Breast epithelium (tissue), 4 donors: ENCODE results near the gene ZNF35. TPM values are rescaled to one million over a fixed set of nuclear protein-coding genes. Genes with fewer than 3 reads are reported as not detected.

Experiments
- DNase-seq, 2 donors: peaks; one replicate each; pipeline ENCODE4 v3.0.0-alpha.2; 2019; ENCODE audit warnings: low spot score in 2 of 2
- H3K27ac ChIP-seq, 2 donors: fragments of 200-600 bp; sonication (generic) in 1 of 2; one replicate each; pipeline ENCODE4 v1.5.1; 2016 to 2019; ENCODE audit warnings: mild to moderate bottlenecking in 1 of 2
- H3K27me3 ChIP-seq, 2 donors: fragments of 200-600 bp; sonication (generic) in 1 of 2; one replicate each; pipeline versions ENCODE4 v1.5.1 to v1.6.0; 2017 to 2019; ENCODE audit warnings: control low read depth in 1 of 2, mild to moderate bottlenecking in 1 of 2
- H3K36me3 ChIP-seq: fragments of 200-600 bp; one replicate; pipeline ENCODE4 v1.5.1; 2019
- H3K4me1 ChIP-seq, 2 donors: fragments of 200-600 bp; sonication (generic); one replicate each; pipeline ENCODE4 v1.5.1; 2016 to 2019; ENCODE audit warnings: control low read depth in 1 of 2
- H3K4me3 ChIP-seq, 3 donors: fragments of 200-600 bp; sonication (generic); 1 replicate in 2 of 3; 2 replicates in 1 of 3; pipeline ENCODE4 v1.5.1; 2016 to 2019; ENCODE audit warnings: mild to moderate bottlenecking in 3 of 3, moderate library complexity in 2 of 3
- H3K9me3 ChIP-seq, 2 donors: fragments of 200-600 bp; sonication (generic) in 1 of 2; one replicate each; pipeline ENCODE4 v1.5.1; 2016 to 2019; ENCODE audit warnings: control low read depth in 1 of 2
- POLR2A ChIP-seq: fragments of 450-650 bp; IDR thresholded peaks from one replicate; pipeline ENCODE4 v1.6.1; 2016; ENCODE audit warnings: antibody characterized with exemption, mild to moderate bottlenecking, moderate library complexity
- POLR2AphosphoS5 ChIP-seq, 3 donors: sonication (generic); formaldehyde crosslinking; IDR thresholded peaks; one replicate each; pipeline ENCODE4 v1.6.1; 2017; ENCODE audit warnings: antibody characterized with exemption in 3 of 3
- intact Hi-C: fragments of 100-400 bp; cut with DNase I; formaldehyde crosslinking; loops from one replicate; pipeline ENCODE4 v1.15.1; 2023; ENCODE audit warnings: low total_unique reads
- total RNA-seq, 3 donors: library from RNA; depleted of rRNA; stranded (reverse); fragments of >200 nt; gene quantifications; one replicate each; pipeline ENCODE4 v1.1.0, GENCODE V29; 2016
- TF ChIP-seq, protein P1 (sequence below), 3 donors: fragments of 450-650 bp; IDR thresholded peaks; one replicate each; pipeline ENCODE4 v1.5.1; 2016 to 2017; ENCODE audit warnings: antibody characterized with exemption in 3 of 3, mild to moderate bottlenecking in 3 of 3, moderate library complexity in 3 of 3

The ZNF35 gene
- total RNA-seq, 3 donors from 2014 or later, result 8.8 to 18.7 (median 13.1) TPM

DNA sequence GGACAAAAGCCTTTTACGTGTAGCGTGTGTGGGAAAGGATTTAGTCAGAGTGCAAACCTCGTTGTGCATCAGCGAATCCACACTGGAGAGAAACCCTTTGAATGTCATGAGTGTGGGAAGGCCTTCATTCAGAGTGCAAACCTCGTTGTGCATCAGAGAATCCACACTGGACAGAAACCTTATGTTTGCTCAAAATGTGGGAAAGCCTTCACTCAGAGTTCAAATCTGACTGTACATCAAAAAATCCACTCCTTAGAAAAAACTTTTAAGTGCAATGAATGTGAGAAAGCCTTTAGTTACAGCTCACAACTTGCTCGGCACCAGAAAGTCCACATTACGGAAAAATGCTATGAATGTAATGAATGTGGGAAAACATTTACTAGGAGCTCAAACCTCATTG is 10.5 kb downstream of the ZNF35 start:
- H3K27ac ChIP-seq, result no peak overlapping the region
- H3K27me3 ChIP-seq, result no peaks in the 10 kb centered on the region
- peaks cover 41 to 42% of the 10 kb centered on the region in 2 donors for H3K9me3 ChIP-seq
- H3K36me3 ChIP-seq, result peaks cover 24% of the 10 kb centered on the region
- intact Hi-C loops, result no loop called here
- no peak for TF ChIP-seq POLR2AphosphoS5 (IDR thresholded peaks at IDR 0.05)
- TF ChIP-seq POLR2A, result no peak
- TF ChIP-seq, protein P1, sequence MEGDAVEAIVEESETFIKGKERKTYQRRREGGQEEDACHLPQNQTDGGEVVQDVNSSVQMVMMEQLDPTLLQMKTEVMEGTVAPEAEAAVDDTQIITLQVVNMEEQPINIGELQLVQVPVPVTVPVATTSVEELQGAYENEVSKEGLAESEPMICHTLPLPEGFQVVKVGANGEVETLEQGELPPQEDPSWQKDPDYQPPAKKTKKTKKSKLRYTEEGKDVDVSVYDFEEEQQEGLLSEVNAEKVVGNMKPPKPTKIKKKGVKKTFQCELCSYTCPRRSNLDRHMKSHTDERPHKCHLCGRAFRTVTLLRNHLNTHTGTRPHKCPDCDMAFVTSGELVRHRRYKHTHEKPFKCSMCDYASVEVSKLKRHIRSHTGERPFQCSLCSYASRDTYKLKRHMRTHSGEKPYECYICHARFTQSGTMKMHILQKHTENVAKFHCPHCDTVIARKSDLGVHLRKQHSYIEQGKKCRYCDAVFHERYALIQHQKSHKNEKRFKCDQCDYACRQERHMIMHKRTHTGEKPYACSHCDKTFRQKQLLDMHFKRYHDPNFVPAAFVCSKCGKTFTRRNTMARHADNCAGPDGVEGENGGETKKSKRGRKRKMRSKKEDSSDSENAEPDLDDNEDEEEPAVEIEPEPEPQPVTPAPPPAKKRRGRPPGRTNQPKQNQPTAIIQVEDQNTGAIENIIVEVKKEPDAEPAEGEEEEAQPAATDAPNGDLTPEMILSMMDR (IDR thresholded peaks at IDR 0.05), result no peak
- H3K4me3 ChIP-seq, result no peak overlapping the region
- H3K4me1 ChIP-seq, result no peaks in the 10 kb centered on the region
- no peak for DNase-seq

DNA sequence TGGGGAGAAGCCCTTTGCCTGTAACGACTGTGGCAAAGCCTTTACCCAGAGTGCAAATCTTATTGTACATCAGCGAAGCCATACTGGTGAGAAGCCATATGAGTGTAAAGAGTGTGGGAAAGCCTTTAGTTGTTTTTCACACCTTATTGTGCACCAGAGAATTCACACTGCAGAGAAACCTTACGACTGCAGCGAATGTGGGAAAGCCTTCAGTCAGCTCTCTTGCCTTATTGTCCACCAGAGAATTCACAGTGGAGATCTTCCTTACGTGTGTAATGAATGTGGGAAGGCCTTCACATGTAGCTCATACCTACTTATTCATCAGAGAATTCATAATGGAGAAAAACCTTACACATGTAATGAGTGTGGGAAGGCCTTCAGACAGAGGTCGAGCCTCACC is 10.9 kb downstream of the ZNF35 start:
- no peak overlapping the region for H3K27ac ChIP-seq
- H3K4me3 ChIP-seq, result no peak overlapping the region
- no peaks in the 10 kb centered on the region for H3K4me1 ChIP-seq
- intact Hi-C loops, result no loop called here
- H3K9me3 ChIP-seq, result peaks cover 41 to 42% of the 10 kb centered on the region in 2 donors
- H3K27me3 ChIP-seq, result no peaks in the 10 kb centered on the region
- no peak for DNase-seq
- peaks cover 24% of the 10 kb centered on the region for H3K36me3 ChIP-seq
- TF ChIP-seq POLR2AphosphoS5 (IDR thresholded peaks at IDR 0.05) (no peak), POLR2A (no peak)
- TF ChIP-seq, protein P1 (IDR thresholded peaks at IDR 0.05), result no peak

DNA sequence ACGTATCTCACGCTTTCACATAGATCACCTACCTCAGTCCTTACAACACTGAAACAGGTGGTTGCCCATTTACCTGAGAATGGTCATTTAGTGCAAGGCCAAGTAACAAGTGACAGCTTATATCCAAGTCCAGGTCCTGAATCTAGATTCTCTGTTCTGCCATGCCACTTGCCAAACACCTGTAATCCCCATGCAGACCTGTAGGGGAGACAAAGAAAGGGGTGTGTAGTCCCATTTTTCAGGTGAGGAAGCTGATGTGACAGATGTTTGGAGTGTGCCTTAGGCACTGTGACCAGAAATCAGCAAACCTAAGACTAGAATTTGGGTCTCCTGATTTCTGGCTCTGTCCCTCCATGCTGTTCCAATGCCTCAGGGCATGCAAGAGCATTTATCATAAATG is 12.7 kb downstream of the ZNF35 start:
- peaks cover 41 to 42% of the 10 kb centered on the region in 2 donors for H3K9me3 ChIP-seq
- intact Hi-C loops, result no loop called here
- TF ChIP-seq, protein P1 (IDR thresholded peaks at IDR 0.05), result no peak
- TF ChIP-seq POLR2AphosphoS5 (IDR thresholded peaks at IDR 0.05) (no peak), POLR2A (no peak)
- no peaks in the 10 kb centered on the region for H3K27me3 ChIP-seq
- peaks cover 24% of the 10 kb centered on the region for H3K36me3 ChIP-seq
- no peak overlapping the region for H3K4me3 ChIP-seq
- H3K27ac ChIP-seq, result no peak overlapping the region
- no peak for DNase-seq
- no peaks in the 10 kb centered on the region for H3K4me1 ChIP-seq

DNA sequence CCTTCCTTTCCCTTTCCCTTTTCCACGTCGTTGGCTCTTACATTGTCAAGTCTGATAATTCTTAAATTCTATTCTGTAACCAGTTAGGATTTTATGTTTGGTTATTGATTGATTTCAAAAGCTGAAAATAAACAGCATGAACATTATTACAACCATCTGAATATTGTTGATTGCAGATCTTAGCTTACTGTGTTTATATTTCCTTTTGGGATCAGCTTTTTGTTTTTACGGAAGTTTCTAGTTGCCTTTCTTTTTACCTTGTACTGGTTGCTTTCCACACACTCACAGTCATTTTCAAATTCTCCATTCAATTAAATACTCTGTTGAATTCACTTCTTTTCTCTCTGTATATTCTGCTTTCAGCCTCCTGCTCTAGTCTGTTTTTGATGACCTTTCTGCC is 16.6 kb downstream of the ZNF35 start:
- no peaks in the 10 kb centered on the region for H3K4me1 ChIP-seq
- no peak overlapping the region for H3K27ac ChIP-seq
- intact Hi-C loops, result no loop called here

DNA sequence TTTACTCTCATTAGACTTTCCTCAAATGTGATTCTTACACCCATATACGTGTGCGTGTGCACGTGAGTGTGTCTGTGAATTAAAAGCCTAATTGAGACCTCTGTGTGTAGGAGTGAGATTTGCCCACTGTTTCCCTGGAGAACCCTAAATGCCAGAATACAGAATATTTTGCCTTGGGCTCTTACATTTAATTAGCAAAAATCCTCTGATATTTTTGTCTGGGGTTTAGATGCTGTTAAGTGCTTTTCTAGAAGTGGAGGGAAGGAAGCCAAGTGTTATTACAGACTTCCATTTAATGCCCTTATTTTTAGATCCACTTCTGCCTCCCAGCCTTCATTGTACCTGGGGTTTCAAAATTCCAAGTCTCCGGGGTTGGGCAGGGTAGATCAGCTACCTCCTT is 17.8 kb downstream of the ZNF35 start:
- H3K36me3 ChIP-seq, result no peaks in the 10 kb centered on the region
- TF ChIP-seq POLR2AphosphoS5 (IDR thresholded peaks at IDR 0.05) (no peak), POLR2A (no peak)
- TF ChIP-seq, protein P1 (IDR thresholded peaks at IDR 0.05), result no peak
- H3K27me3 ChIP-seq, result no peaks in the 10 kb centered on the region
- no peak overlapping the region for H3K4me3 ChIP-seq
- intact Hi-C loops, result no loop called here
- H3K9me3 ChIP-seq, result peaks cover under 1 to 22% of the 10 kb centered on the region in 2 donors
- H3K27ac ChIP-seq, result no peak overlapping the region
- H3K4me1 ChIP-seq, result no peaks in the 10 kb centered on the region
- DNase-seq, result no peak

More for the DNA sequence above, 16.6 kb downstream of the ZNF35 start:
- Histone ChIP-seq H3K4me3 (no peak overlapping the region), H3K9me3 (peaks cover 11 to 17% of the 10 kb centered on the region in 2 donors), H3K36me3 (peaks cover 3% of the 10 kb centered on the region), H3K27me3 (no peaks in the 10 kb centered on the region)
- TF ChIP-seq POLR2AphosphoS5 (IDR thresholded peaks at IDR 0.05), result no peak
- TF ChIP-seq, protein P1 (IDR thresholded peaks at IDR 0.05), result no peak
- TF ChIP-seq POLR2A, result no peak
- DNase-seq, result no peak
